GM12801 (cell line): ENCODE measurements around the gene UNC50.

ENCODE experiments used
- CTCF ChIP-seq: IDR thresholded peaks from one replicate; pipeline ENCODE4 v1.5.1; 2011; ENCODE audit warnings: control low read depth; ENCODE audit not compliant: insufficient read length; ENCODE audit errors: extremely low read depth

Gene UNC50

GRCh38 chr2:98564541-98565132 is 43.8 kb upstream of the UNC50 start:
- TF ChIP-seq CTCF = no peak

- TF ChIP-seq CTCF = no peak
Observed at GRCh38 chr2:98565286-98565860, 43.0 kb upstream of the UNC50 start.

- no peak for TF ChIP-seq CTCF
Observed at GRCh38 chr2:98565941-98566340, 42.4 kb upstream of the UNC50 start.

GRCh38 chr2:98568161-98568956 is 40.0 kb upstream of the UNC50 start:
- no peak for TF ChIP-seq CTCF

- no peak for TF ChIP-seq CTCF
Observed at GRCh38 chr2:98569197-98569793, 39.1 kb upstream of the UNC50 start.

- no peak for TF ChIP-seq CTCF
Observed at GRCh38 chr2:98569915-98570314, 38.5 kb upstream of the UNC50 start.

- no peak for TF ChIP-seq CTCF
Observed at GRCh38 chr2:98570356-98570755, 38.0 kb upstream of the UNC50 start.
